HCT116 (cell line): ENCODE measurements around the gene BRINP1. TPM values are rescaled to one million over a fixed set of nuclear protein-coding genes. Genes with fewer than 3 reads are reported as not detected.

Experiments
- ATAC-seq: fragments of 200-7000 bp; cut with Tn5 transposase; 2 replicates; pipeline ENCODE4 v1.9.1; 2020; ENCODE audit warnings: mild to moderate bottlenecking, moderate library complexity
- BruUV-seq: library from RNA; stranded (reverse); fragments of 400-500 nt; replicated peaks from 2 replicates; lab custom pipeline; 2021; lab: Mats Ljungman, UMichigan
- CTCF ChIA-PET: fragments of 300-600 bp; sonication (Branson Sonifier 250); formaldehyde crosslinking; loops from one replicate; lab custom pipeline; 2021; ENCODE audit warnings: antibody characterized with exemption; lab: Charles Lee
- POLR2A ChIA-PET: fragments of 300-600, 350-600 bp; sonication (Branson Sonifier 250); formaldehyde crosslinking; loops from one replicate; lab custom pipeline; 2021; ENCODE audit warnings: antibody characterized with exemption; lab: Charles Lee
- RAD21 ChIA-PET, 2 experiments: fragments of 300-600 bp; sonication (Branson Sonifier 250); formaldehyde crosslinking; loops; one replicate each; lab custom pipeline; 2023; ENCODE audit warnings: low total read pairs in 2 of 2; ENCODE audit not compliant: uncharacterized antibody in 2 of 2, unreplicated experiment in 2 of 2, low non-redundant PET in 1 of 2; lab: Charles Lee
- DNase-seq: peaks from one replicate; pipeline ENCODE4 v3.0.0-alpha.2; 2010; ENCODE audit warnings: low read depth, low spot score
- H2AFZ ChIP-seq: fragments of 200-600 bp; shearing (Covaris generic), sonication (generic); 2 replicates; pipeline ENCODE4 v1.6.1; 2017; ENCODE audit warnings: low read depth, mixed run types, mixed read lengths, antibody characterized with exemption, low read length; ENCODE audit not compliant: poor library complexity, severe bottlenecking
- H3K27ac ChIP-seq: 2 replicates; pipeline ENCODE4 v1.5.1; 2012; ENCODE audit warnings: low read depth, low read length
- H3K27me3 ChIP-seq: fragments of 200-600 bp; sonication (generic); 2 replicates; pipeline ENCODE4 v1.6.1; 2016; ENCODE audit warnings: mixed run types, low read length, mixed read lengths; ENCODE audit not compliant: insufficient read depth
- H3K36me3 ChIP-seq, 2 experiments: fragments of 200-500 bp in 1 of 2; fragments of 200-600 bp in 1 of 2; sonication (Bioruptor generic) in 1 of 2; sonication (generic) in 1 of 2; 2 replicates each; pipeline versions ENCODE4 v1.5.1 to v1.6.1; 2014 to 2016; ENCODE audit warnings: low read length in 2 of 2, inconsistent platforms in 1 of 2, mixed read lengths in 1 of 2, mixed run types in 1 of 2; ENCODE audit not compliant: insufficient read depth in 2 of 2, control insufficient read depth in 1 of 2
- H3K4me1 ChIP-seq, 2 experiments: fragments of 200-600 bp in 1 of 2; sonication (generic) in 1 of 2; 2 replicates each; pipeline versions ENCODE4 v1.5.1 to v1.6.1; 2012 to 2017; ENCODE audit warnings: low read length in 2 of 2, inconsistent platforms in 1 of 2, mild to moderate bottlenecking in 1 of 2, mixed read lengths in 1 of 2, mixed run types in 1 of 2, moderate library complexity in 1 of 2; ENCODE audit not compliant: insufficient read depth in 2 of 2, control insufficient read depth in 1 of 2
- H3K4me2 ChIP-seq: fragments of 200-600 bp; sonication (generic); 2 replicates; pipeline ENCODE4 v1.6.1; 2017; ENCODE audit warnings: mixed run types, low read length, mixed read lengths
- H3K4me3 ChIP-seq, 2 experiments: fragments of 200-600 bp in 1 of 2; sonication (generic) in 1 of 2; replicated peaks in 1 of 2; 2 replicates each; pipeline ENCODE4 v1.5.1; 2011 to 2016; ENCODE audit warnings: low read length in 2 of 2, control low read depth in 1 of 2, low read depth in 1 of 2, mild to moderate bottlenecking in 1 of 2, mixed read lengths in 1 of 2, mixed run types in 1 of 2
- H3K79me2 ChIP-seq: fragments of 200-600 bp; sonication (generic); 2 replicates; pipeline ENCODE4 v1.6.1; 2017; ENCODE audit warnings: mild to moderate bottlenecking, mixed run types, low read length, moderate library complexity, mixed read lengths; ENCODE audit not compliant: insufficient read depth
- H3K9ac ChIP-seq: fragments of 200-600 bp; sonication (generic); 2 replicates; pipeline ENCODE4 v1.6.1; 2016; ENCODE audit warnings: low read length, mixed read lengths
- H3K9me2 ChIP-seq: fragments of 200-600 bp; sonication (generic), shearing (Covaris generic); 2 replicates; pipeline ENCODE4 v1.6.1; 2017; ENCODE audit warnings: mixed run types, mild to moderate bottlenecking, moderate library complexity; ENCODE audit not compliant: insufficient read depth
- H3K9me3 ChIP-seq, 2 experiments: fragments of 200-500 bp in 1 of 2; fragments of 200-600 bp in 1 of 2; sonication (Bioruptor generic) in 1 of 2; sonication (generic) in 1 of 2; 2 replicates each; pipeline ENCODE4 v1.6.1; 2014 to 2017; ENCODE audit warnings: low read length in 2 of 2, mixed read lengths in 2 of 2, inconsistent platforms in 1 of 2, low read depth in 1 of 2, mild to moderate bottlenecking in 1 of 2, mixed run types in 1 of 2, moderate library complexity in 1 of 2; ENCODE audit not compliant: control insufficient read depth in 1 of 2, insufficient read depth in 1 of 2
- H4K20me1 ChIP-seq: fragments of 200-600 bp; sonication (generic), shearing (Covaris generic); 2 replicates; pipeline ENCODE4 v1.6.1; 2017; ENCODE audit warnings: mixed run types, mild to moderate bottlenecking, moderate library complexity; ENCODE audit not compliant: insufficient read depth
- CBX3 ChIP-seq: IDR thresholded peaks from 2 replicates; pipeline ENCODE4 v1.6.1; 2012; ENCODE audit warnings: low read depth
- EZH2 ChIP-seq: fragments of 200-600 bp; sonication (generic); IDR thresholded peaks from 2 replicates; pipeline ENCODE4 v1.6.1; 2017; ENCODE audit warnings: antibody characterized with exemption, mixed run types
- POLR2A ChIP-seq: IDR thresholded peaks from 2 replicates; pipeline ENCODE4 v1.7.0; 2011; ENCODE audit warnings: borderline replicate concordance; ENCODE audit not compliant: insufficient read depth, insufficient read length; ENCODE audit errors: extremely low read depth
- POLR2AphosphoS5 ChIP-seq: IDR thresholded peaks from 2 replicates; pipeline ENCODE4 v1.6.1; 2011; ENCODE audit warnings: mild to moderate bottlenecking, low read depth, low read length, moderate library complexity
- RAD21 ChIP-seq: IDR thresholded peaks from 2 replicates; pipeline ENCODE4 v1.6.1; 2012; ENCODE audit warnings: low read depth, mild to moderate bottlenecking
- REST ChIP-seq: IDR thresholded peaks from 2 replicates; pipeline ENCODE4 v1.6.1; 2012; ENCODE audit warnings: low read depth
- SRF ChIP-seq: IDR thresholded peaks from 2 replicates; pipeline ENCODE4 v1.6.1; 2012; ENCODE audit warnings: low read depth
- ZBTB33 ChIP-seq: IDR thresholded peaks from 2 replicates; pipeline ENCODE4 v1.6.1; 2011; ENCODE audit warnings: mild to moderate bottlenecking, low read length, moderate library complexity; ENCODE audit not compliant: insufficient replicate concordance; ENCODE audit errors: extremely low read depth
- ZNF274 ChIP-seq: fragments of 200-500 bp; sonication (Bioruptor generic); IDR thresholded peaks from 2 replicates; pipeline ENCODE4 v1.6.1; 2014; ENCODE audit warnings: mild to moderate bottlenecking, low read depth, low read length, inconsistent platforms
- intact Hi-C: fragments of 100-400 bp; cut with micrococcal nuclease; formaldehyde crosslinking; loops from 2 replicates; pipeline ENCODE4 v1.10.0; 2022
- total RNA-seq: library from RNA; stranded (reverse); gene quantifications from one replicate; pipeline ENCODE4 v1.2.1, GENCODE V29; 2021; ENCODE audit not compliant: unreplicated experiment

The BRINP1 gene
- total RNA-seq, 1 experiment from 2014 or later, result not detected

- H3K4me3 ChIP-seq, result no peak overlapping the region
- peaks cover 0 to 19% of the 10 kb centered on the region in 2 experiments; a peak in 1 of 4 replicates for H3K9me3 ChIP-seq
- no TSS peak for BruUV-seq
- no peaks in the 10 kb centered on the region for H4K20me1 ChIP-seq
- no peak overlapping the region for H3K27ac ChIP-seq
- ATAC-seq, result no peak
- H3K36me3 ChIP-seq, result no peaks in the 10 kb centered on the region
- no peak for DNase-seq
- TF ChIP-seq ZBTB33 (no peak), RAD21 (no peak), POLR2AphosphoS5 (no peak), EZH2 (no peak), CBX3 (no peak), SRF (no peak), REST (no peak), POLR2A (no peak), ZNF274 (no peak)
- H2AFZ ChIP-seq, result no peak overlapping the region
- POLR2A ChIA-PET, result no interaction called here
- intact Hi-C loops, result no loop called here
- no peaks in the 10 kb centered on the region for H3K79me2 ChIP-seq
- no peaks in the 10 kb centered on the region for H3K9me2 ChIP-seq
- no peaks in the 10 kb centered on the region for H3K27me3 ChIP-seq
- RAD21 ChIA-PET, result no interaction called here
- CTCF ChIA-PET, result no interaction called here
- H3K4me2 ChIP-seq, result no peak overlapping the region
- no peaks in the 10 kb centered on the region for H3K4me1 ChIP-seq
- no peak overlapping the region for H3K9ac ChIP-seq
Measured at GRCh38 chr9:119250730-119251129, 118.5 kb downstream of the BRINP1 start.
